H9 (cell line): ENCODE measurements around the gene DCC. TPM values are rescaled to one million over a fixed set of nuclear protein-coding genes. Genes with fewer than 3 reads are reported as not detected.

ENCODE experiments used
- DNase-seq: peaks from one replicate; pipeline ENCODE4 v3.0.0-alpha.2; 2017
- H2AFZ ChIP-seq: one replicate; pipeline ENCODE4 v1.6.1; 2013; ENCODE audit warnings: mild to moderate bottlenecking, low read length, control low read depth, moderate library complexity
- H2AK5ac ChIP-seq: 2 replicates; pipeline ENCODE4 v1.6.1; 2013; ENCODE audit warnings: low read length, control low read depth, mixed read lengths; ENCODE audit not compliant: insufficient read length
- H2BK120ac ChIP-seq: one replicate; pipeline ENCODE4 v1.6.1; 2013; ENCODE audit warnings: low read depth, mild to moderate bottlenecking, low read length, control low read depth, inconsistent platforms; ENCODE audit not compliant: poor library complexity, severe bottlenecking
- H2BK12ac ChIP-seq: 2 replicates; pipeline ENCODE4 v1.6.1; 2013; ENCODE audit warnings: low read length, control low read depth, mixed read lengths, low read depth; ENCODE audit not compliant: insufficient read length
- H2BK15ac ChIP-seq: 2 replicates; pipeline ENCODE4 v1.6.1; 2013; ENCODE audit warnings: low read depth, low read length, control low read depth
- H2BK20ac ChIP-seq: one replicate; pipeline ENCODE4 v1.6.1; 2013; ENCODE audit warnings: low read depth, mild to moderate bottlenecking, low read length, control low read depth, inconsistent platforms; ENCODE audit not compliant: poor library complexity, severe bottlenecking
- H2BK5ac ChIP-seq: 2 replicates; pipeline ENCODE4 v1.6.1; 2013; ENCODE audit warnings: low read length, control low read depth, mixed read lengths; ENCODE audit not compliant: insufficient read length
- H3K14ac ChIP-seq: 2 replicates; pipeline ENCODE4 v1.6.1; 2013; ENCODE audit warnings: low read length, control low read depth; ENCODE audit not compliant: insufficient read depth
- H3K18ac ChIP-seq: 2 replicates; pipeline ENCODE4 v1.6.1; 2013; ENCODE audit warnings: low read depth, mild to moderate bottlenecking, mixed read lengths, low read length, control low read depth; ENCODE audit not compliant: insufficient read length
- H3K23ac ChIP-seq: 2 replicates; pipeline ENCODE4 v1.6.1; 2013; ENCODE audit warnings: low read length, control low read depth, mixed read lengths, low read depth; ENCODE audit not compliant: insufficient read length
- H3K23me2 ChIP-seq: 2 replicates; pipeline ENCODE4 v1.6.1; 2013; ENCODE audit warnings: low read depth, mild to moderate bottlenecking, mixed read lengths, low read length, control low read depth; ENCODE audit not compliant: insufficient read length, poor library complexity, severe bottlenecking
- H3K27ac ChIP-seq: 2 replicates; pipeline ENCODE4 v1.5.1; 2013; ENCODE audit warnings: low read length, control low read depth, mixed read lengths, low read depth; ENCODE audit not compliant: insufficient read length
- H3K27me3 ChIP-seq: 2 replicates; pipeline ENCODE4 v1.6.1; 2013; ENCODE audit warnings: low read length, control low read depth, inconsistent platforms; ENCODE audit not compliant: insufficient read depth
- H3K4ac ChIP-seq: 2 replicates; pipeline ENCODE4 v1.6.1; 2013; ENCODE audit warnings: low read depth, mild to moderate bottlenecking, control low read depth, inconsistent platforms, low read length, moderate library complexity
- H3K4me1 ChIP-seq: 2 replicates; pipeline ENCODE4 v1.6.1; 2013; ENCODE audit warnings: low read length, control low read depth, inconsistent platforms; ENCODE audit not compliant: insufficient read depth
- H3K4me2 ChIP-seq: 2 replicates; pipeline ENCODE4 v1.6.1; 2013; ENCODE audit warnings: low read length, control low read depth, mixed read lengths; ENCODE audit not compliant: insufficient read length, insufficient read depth
- H3K56ac ChIP-seq: 2 replicates; pipeline ENCODE4 v1.6.1; 2013; ENCODE audit warnings: low read depth, mild to moderate bottlenecking, mixed read lengths, low read length, control low read depth; ENCODE audit not compliant: insufficient read length
- H3K79me1 ChIP-seq: 2 replicates; pipeline ENCODE4 v1.6.1; 2013; ENCODE audit warnings: low read depth, mild to moderate bottlenecking, moderate library complexity, low read length, control low read depth, inconsistent platforms; ENCODE audit not compliant: insufficient read depth, poor library complexity, severe bottlenecking
- H3K79me2 ChIP-seq: 2 replicates; pipeline ENCODE4 v1.6.1; 2013; ENCODE audit warnings: low read length, control low read depth, inconsistent platforms; ENCODE audit not compliant: insufficient read depth
- H3K9ac ChIP-seq: 2 replicates; pipeline ENCODE4 v1.6.1; 2013; ENCODE audit warnings: low read length, control low read depth, mixed read lengths; ENCODE audit not compliant: insufficient read length; ENCODE audit errors: extremely low read depth
- H3K9me3 ChIP-seq: one replicate; pipeline ENCODE4 v1.6.1; 2013; ENCODE audit warnings: low read depth, low read length, inconsistent platforms; ENCODE audit not compliant: control insufficient read depth
- H3T11ph ChIP-seq: one replicate; pipeline ENCODE4 v1.6.1; 2013; ENCODE audit warnings: mild to moderate bottlenecking, low read length, control low read depth, inconsistent platforms
- H4K20me1 ChIP-seq: one replicate; pipeline ENCODE4 v1.6.1; 2013; ENCODE audit not compliant: control insufficient read depth, insufficient read length, insufficient read depth
- H4K5ac ChIP-seq: 2 replicates; pipeline ENCODE4 v1.6.1; 2013; ENCODE audit warnings: low read depth, mild to moderate bottlenecking, mixed read lengths, low read length, control low read depth; ENCODE audit not compliant: insufficient read length
- H4K8ac ChIP-seq: replicated peaks from 2 replicates; pipeline ENCODE4 v1.6.1; 2013; ENCODE audit warnings: low read length, control low read depth, mixed read lengths, low read depth; ENCODE audit not compliant: insufficient read length
- H4K91ac ChIP-seq: 2 replicates; pipeline ENCODE4 v1.6.1; 2013; ENCODE audit warnings: low read depth, mild to moderate bottlenecking, moderate library complexity, mixed read lengths, low read length, control low read depth; ENCODE audit not compliant: insufficient read length
- H3K27ac Mint-ChIP-seq, 3 experiments: 2 replicates in 2 of 3; 3 replicates in 1 of 3; pipeline ENCODE4 v1.8.0; 2020 to 2021; ENCODE audit warnings: mixed read lengths in 3 of 3, mild to moderate bottlenecking in 1 of 3, moderate library complexity in 1 of 3
- H3K27me3 Mint-ChIP-seq: 2 replicates; pipeline ENCODE4 v1.8.0; 2021; ENCODE audit warnings: low read depth, mild to moderate bottlenecking, moderate library complexity, mixed read lengths
- H3K36me3 Mint-ChIP-seq, 3 experiments: 2 replicates in 2 of 3; 3 replicates in 1 of 3; pipeline ENCODE4 v1.8.0; 2020 to 2021; ENCODE audit warnings: low read depth in 3 of 3, mixed read lengths in 3 of 3; ENCODE audit not compliant: insufficient read depth in 1 of 3
- H3K4me1 Mint-ChIP-seq, 2 experiments: 2 replicates each; pipeline ENCODE4 v1.8.0; 2020; ENCODE audit warnings: mixed read lengths in 2 of 2
- H3K4me3 Mint-ChIP-seq, 2 experiments: 2 replicates in 1 of 2; 3 replicates in 1 of 2; pipeline ENCODE4 v1.8.0; 2020 to 2021; ENCODE audit warnings: mild to moderate bottlenecking in 2 of 2, mixed read lengths in 2 of 2, moderate library complexity in 1 of 2
- H3K9me3 Mint-ChIP-seq, 2 experiments: 2 replicates in 1 of 2; 3 replicates in 1 of 2; pipeline ENCODE4 v1.8.0; 2020; ENCODE audit warnings: mild to moderate bottlenecking in 2 of 2, mixed read lengths in 2 of 2, moderate library complexity in 1 of 2
- total RNA-seq: library from RNA; stranded (reverse); gene quantifications from 2 replicates; pipeline ENCODE4 v1.2.1, GENCODE V29; 2021
- TF ChIP-seq, protein P1 (sequence below): fragments of 200-600 bp; sonication (generic); conservative IDR thresholded peaks from 3 replicates; pipeline ENCODE4 v1.8.0; 2021; ENCODE audit warnings: antibody characterized with exemption, mild to moderate bottlenecking

Gene DCC
- total RNA-seq, 1 experiment from 2014 or later: 0.35 TPM

DNA sequence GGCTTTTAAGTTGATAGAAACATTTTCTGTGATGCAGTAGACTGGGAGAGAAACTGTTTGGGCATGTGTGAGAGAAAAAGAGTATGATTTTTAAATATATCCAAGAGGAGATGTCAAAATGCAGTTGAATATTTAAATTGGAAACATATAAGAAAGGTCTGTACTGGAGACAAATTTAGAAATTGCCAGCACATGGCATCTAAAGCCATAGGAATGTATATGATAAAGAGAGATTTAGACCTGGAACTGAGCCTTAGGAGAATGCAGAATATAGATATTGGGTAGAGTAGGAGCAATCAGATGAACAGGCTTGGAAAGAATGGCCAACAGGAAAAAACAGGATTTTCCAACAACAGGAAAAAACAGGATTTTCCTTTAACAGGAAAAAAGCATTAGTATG lies 1203.7 kb downstream of the DCC start:
- Histone ChIP-seq H3T11ph (no peak overlapping the region), H3K23me2 (no peaks in the 10 kb centered on the region), H2AFZ (no peak overlapping the region), H3K4me1 (peaks cover 3% of the 10 kb centered on the region; the same call in 1 of the 2 replicates), H3K27me3 (no peaks in the 10 kb centered on the region), H2BK12ac (no peak overlapping the region), H4K91ac (no peak overlapping the region), H4K20me1 (no peaks in the 10 kb centered on the region), H3K14ac (no peak overlapping the region), H4K5ac (no peak overlapping the region), H3K4ac (no peak overlapping the region), H2BK120ac (no peak overlapping the region), H4K8ac (no peak overlapping the region), H3K4me2 (no peak overlapping the region), H2AK5ac (no peak overlapping the region), H3K79me2 (no peaks in the 10 kb centered on the region), H2BK15ac (no peak overlapping the region), H3K23ac (no peak overlapping the region), H2BK5ac (no peak overlapping the region), H3K56ac (no peak overlapping the region), H3K9ac (no peak overlapping the region), H3K18ac (no peak overlapping the region), H3K79me1 (no peaks in the 10 kb centered on the region), H3K27ac (no peak overlapping the region), H2BK20ac (no peak overlapping the region), H3K9me3 (no peaks in the 10 kb centered on the region)
- H3K9me3 Mint-ChIP-seq: no peaks in the 10 kb centered on the region; a peak in 1 of 5 replicates
- H3K27me3 Mint-ChIP-seq: no peaks in the 10 kb centered on the region
- no peak overlapping the region for H3K27ac Mint-ChIP-seq
- no peaks in the 10 kb centered on the region; a peak in 1 of 7 replicates for H3K36me3 Mint-ChIP-seq
- H3K4me3 Mint-ChIP-seq: no peak overlapping the region
- H3K4me1 Mint-ChIP-seq: peaks cover 20% of the 10 kb centered on the region in 2 experiments
- TF ChIP-seq, protein P1, sequence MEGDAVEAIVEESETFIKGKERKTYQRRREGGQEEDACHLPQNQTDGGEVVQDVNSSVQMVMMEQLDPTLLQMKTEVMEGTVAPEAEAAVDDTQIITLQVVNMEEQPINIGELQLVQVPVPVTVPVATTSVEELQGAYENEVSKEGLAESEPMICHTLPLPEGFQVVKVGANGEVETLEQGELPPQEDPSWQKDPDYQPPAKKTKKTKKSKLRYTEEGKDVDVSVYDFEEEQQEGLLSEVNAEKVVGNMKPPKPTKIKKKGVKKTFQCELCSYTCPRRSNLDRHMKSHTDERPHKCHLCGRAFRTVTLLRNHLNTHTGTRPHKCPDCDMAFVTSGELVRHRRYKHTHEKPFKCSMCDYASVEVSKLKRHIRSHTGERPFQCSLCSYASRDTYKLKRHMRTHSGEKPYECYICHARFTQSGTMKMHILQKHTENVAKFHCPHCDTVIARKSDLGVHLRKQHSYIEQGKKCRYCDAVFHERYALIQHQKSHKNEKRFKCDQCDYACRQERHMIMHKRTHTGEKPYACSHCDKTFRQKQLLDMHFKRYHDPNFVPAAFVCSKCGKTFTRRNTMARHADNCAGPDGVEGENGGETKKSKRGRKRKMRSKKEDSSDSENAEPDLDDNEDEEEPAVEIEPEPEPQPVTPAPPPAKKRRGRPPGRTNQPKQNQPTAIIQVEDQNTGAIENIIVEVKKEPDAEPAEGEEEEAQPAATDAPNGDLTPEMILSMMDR: no peak
- no peak for DNase-seq
